ENCODE data around the gene NUTM2B.
"Not testable (repeated sequence)": the region's sequence is repeated elsewhere in the genome, so short reads cannot be mapped to it uniquely, and the experiment has no call there.

- not testable (repeated sequence) for TF ChIP-seq CTCF (IDR thresholded peaks at IDR 0.05; ENCODE audit: insufficient read depth, low read length, poor library complexity, severe bottlenecking); EZH2phosphoT487 (conservative IDR thresholded peaks at IDR 0.05; ENCODE audit: low read length)
Observed at GRCh38 chr10:79716917-79717579, 14.0 kb downstream of the NUTM2B start.
